Neural cell (in vitro differentiated cells): Measurements from ENCODE around the gene GPSM1. TPM values are rescaled to one million over a fixed set of nuclear protein-coding genes. Genes with fewer than 3 reads are reported as not detected.

Experiments used
- H2AFZ ChIP-seq: fragments of 200-600, 300-800 bp; sonication (generic), shearing (Covaris generic); 2 replicates; pipeline ENCODE4 v1.6.0; 2014; ENCODE audit warnings: low read depth, mild to moderate bottlenecking, antibody characterized with exemption, low read length, moderate library complexity
- H3F3A ChIP-seq: fragments of 200-600 bp; shearing (Covaris generic); 2 replicates; pipeline ENCODE4 v1.6.1; 2016; ENCODE audit warnings: mild to moderate bottlenecking, moderate library complexity, mixed read lengths, antibody characterized with exemption, low read length; ENCODE audit not compliant: insufficient read depth, poor library complexity, severe bottlenecking
- H3K27ac ChIP-seq: fragments of 200-600, 300-800 bp; sonication (generic), shearing (Covaris generic); 2 replicates; pipeline ENCODE4 v1.5.1; 2014; ENCODE audit warnings: mild to moderate bottlenecking, low read length, moderate library complexity
- H3K27me3 ChIP-seq: fragments of 300-800, 200-600 bp; sonication (generic), shearing (Covaris generic); 2 replicates; pipeline ENCODE4 v1.6.0; 2014; ENCODE audit warnings: mild to moderate bottlenecking, low read depth, low read length, moderate library complexity; ENCODE audit not compliant: insufficient read depth
- H3K36me3 ChIP-seq: fragments of 300-800, 200-600 bp; sonication (generic), shearing (Covaris generic); 2 replicates; pipeline ENCODE4 v1.5.1; 2014; ENCODE audit warnings: mild to moderate bottlenecking, antibody characterized with exemption, low read length, moderate library complexity; ENCODE audit not compliant: insufficient read depth
- H3K4me2 ChIP-seq: fragments of 300-800, 200-600 bp; sonication (generic), shearing (Covaris generic); 2 replicates; pipeline ENCODE4 v1.6.0; 2014; ENCODE audit warnings: mild to moderate bottlenecking, low read length
- H3K4me3 ChIP-seq: fragments of 300-800, 200-600 bp; sonication (generic), shearing (Covaris generic); 2 replicates; pipeline ENCODE4 v1.5.1; 2014; ENCODE audit warnings: mild to moderate bottlenecking, low read length, moderate library complexity
- H3K79me2 ChIP-seq: fragments of 200-600 bp; shearing (Covaris generic); replicated peaks from 2 replicates; pipeline ENCODE4 v1.6.0; 2014; ENCODE audit warnings: mild to moderate bottlenecking, low read length, moderate library complexity; ENCODE audit not compliant: insufficient read depth
- H3K9ac ChIP-seq: fragments of 300-800, 200-600 bp; sonication (generic), shearing (Covaris generic); 2 replicates; pipeline ENCODE4 v1.6.1; 2016; ENCODE audit warnings: mild to moderate bottlenecking, low read length, mixed read lengths
- H3K9me2 ChIP-seq: fragments of 200-600 bp; shearing (Covaris generic); 2 replicates; pipeline ENCODE4 v1.6.1; 2016; ENCODE audit warnings: mild to moderate bottlenecking, low read length, mixed read lengths; ENCODE audit not compliant: insufficient read depth
- H3K9me3 ChIP-seq: fragments of 200-600, 300-800 bp; sonication (generic), shearing (Covaris generic); 2 replicates; pipeline ENCODE4 v1.6.1; 2016; ENCODE audit warnings: mild to moderate bottlenecking, mixed run types, low read length, moderate library complexity, mixed read lengths
- H4K20me1 ChIP-seq: fragments of 200-600 bp; shearing (Covaris generic); 2 replicates; pipeline ENCODE4 v1.6.1; 2016; ENCODE audit warnings: mild to moderate bottlenecking, mixed run types; ENCODE audit not compliant: insufficient read depth
- EP300 ChIP-seq: fragments of 450-650 bp; conservative IDR thresholded peaks from 2 replicates; pipeline ENCODE4 v1.6.1; 2014; ENCODE audit warnings: antibody characterized with exemption, mild to moderate bottlenecking, moderate library complexity; ENCODE audit not compliant: poor library complexity, severe bottlenecking
- EZH2 ChIP-seq: fragments of 200-600, 300-800 bp; shearing (Covaris generic), sonication (generic); IDR thresholded peaks from 2 replicates; pipeline ENCODE4 v1.6.1; 2014; ENCODE audit warnings: antibody characterized with exemption, low read length, borderline replicate concordance, mild to moderate bottlenecking; ENCODE audit not compliant: insufficient read depth, poor library complexity, severe bottlenecking
- MXI1 ChIP-seq: fragments of 450-650 bp; conservative IDR thresholded peaks from 2 replicates; pipeline ENCODE4 v1.6.1; 2014; ENCODE audit warnings: antibody characterized with exemption, mild to moderate bottlenecking; ENCODE audit not compliant: poor library complexity, severe bottlenecking
- POLR2AphosphoS5 ChIP-seq: IDR thresholded peaks from 2 replicates; pipeline ENCODE4 v1.6.1; 2012
- RAD21 ChIP-seq: fragments of 450-650 bp; conservative IDR thresholded peaks from 2 replicates; pipeline ENCODE4 v1.6.1; 2014; ENCODE audit warnings: antibody characterized with exemption, mild to moderate bottlenecking, moderate library complexity
- SMC3 ChIP-seq: fragments of 450-650 bp; conservative IDR thresholded peaks from 2 replicates; pipeline ENCODE4 v1.6.1; 2014; ENCODE audit warnings: antibody characterized with exemption, mild to moderate bottlenecking, moderate library complexity; ENCODE audit not compliant: poor library complexity
- TAF1 ChIP-seq: IDR thresholded peaks from 2 replicates; pipeline ENCODE4 v1.6.1; 2012; ENCODE audit warnings: low read depth
- polyA plus RNA-seq: library from polyadenylated mRNA; depleted of rRNA; stranded (reverse); fragments of >200 nt; gene quantifications from 2 replicates; pipeline ENCODE4 v1.2.3, GENCODE V29; 2014
- TF ChIP-seq, protein P1 (sequence below): IDR thresholded peaks from 2 replicates; pipeline ENCODE4 v1.6.1; 2012; ENCODE audit warnings: borderline replicate concordance
- TF ChIP-seq, protein P2 (sequence below): fragments of 450-650 bp; IDR thresholded peaks from 2 replicates; pipeline ENCODE4 v1.5.1; 2014; ENCODE audit warnings: antibody characterized with exemption, mild to moderate bottlenecking, moderate library complexity; ENCODE audit not compliant: poor library complexity, severe bottlenecking

Gene GPSM1
- polyA plus RNA-seq, 1 donor from 2014 or later: 117 TPM

GRCh38 chr9:136300866-136301265 is 26.5 kb upstream of the GPSM1 start:
- no peak overlapping the region for H3K4me3 ChIP-seq
- H3K9me2 ChIP-seq: no peaks in the 10 kb centered on the region
- no peaks in the 10 kb centered on the region for H3K27me3 ChIP-seq
- H3K9ac ChIP-seq: no peak overlapping the region
- TF ChIP-seq POLR2AphosphoS5 (no peak), EZH2 (no peak), TAF1 (no peak), RAD21 (no peak), EP300 (no peak), MXI1 (no peak), SMC3 (no peak)
- TF ChIP-seq, protein P1, sequence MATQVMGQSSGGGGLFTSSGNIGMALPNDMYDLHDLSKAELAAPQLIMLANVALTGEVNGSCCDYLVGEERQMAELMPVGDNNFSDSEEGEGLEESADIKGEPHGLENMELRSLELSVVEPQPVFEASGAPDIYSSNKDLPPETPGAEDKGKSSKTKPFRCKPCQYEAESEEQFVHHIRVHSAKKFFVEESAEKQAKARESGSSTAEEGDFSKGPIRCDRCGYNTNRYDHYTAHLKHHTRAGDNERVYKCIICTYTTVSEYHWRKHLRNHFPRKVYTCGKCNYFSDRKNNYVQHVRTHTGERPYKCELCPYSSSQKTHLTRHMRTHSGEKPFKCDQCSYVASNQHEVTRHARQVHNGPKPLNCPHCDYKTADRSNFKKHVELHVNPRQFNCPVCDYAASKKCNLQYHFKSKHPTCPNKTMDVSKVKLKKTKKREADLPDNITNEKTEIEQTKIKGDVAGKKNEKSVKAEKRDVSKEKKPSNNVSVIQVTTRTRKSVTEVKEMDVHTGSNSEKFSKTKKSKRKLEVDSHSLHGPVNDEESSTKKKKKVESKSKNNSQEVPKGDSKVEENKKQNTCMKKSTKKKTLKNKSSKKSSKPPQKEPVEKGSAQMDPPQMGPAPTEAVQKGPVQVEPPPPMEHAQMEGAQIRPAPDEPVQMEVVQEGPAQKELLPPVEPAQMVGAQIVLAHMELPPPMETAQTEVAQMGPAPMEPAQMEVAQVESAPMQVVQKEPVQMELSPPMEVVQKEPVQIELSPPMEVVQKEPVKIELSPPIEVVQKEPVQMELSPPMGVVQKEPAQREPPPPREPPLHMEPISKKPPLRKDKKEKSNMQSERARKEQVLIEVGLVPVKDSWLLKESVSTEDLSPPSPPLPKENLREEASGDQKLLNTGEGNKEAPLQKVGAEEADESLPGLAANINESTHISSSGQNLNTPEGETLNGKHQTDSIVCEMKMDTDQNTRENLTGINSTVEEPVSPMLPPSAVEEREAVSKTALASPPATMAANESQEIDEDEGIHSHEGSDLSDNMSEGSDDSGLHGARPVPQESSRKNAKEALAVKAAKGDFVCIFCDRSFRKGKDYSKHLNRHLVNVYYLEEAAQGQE: no peak
- TF ChIP-seq, protein P2, sequence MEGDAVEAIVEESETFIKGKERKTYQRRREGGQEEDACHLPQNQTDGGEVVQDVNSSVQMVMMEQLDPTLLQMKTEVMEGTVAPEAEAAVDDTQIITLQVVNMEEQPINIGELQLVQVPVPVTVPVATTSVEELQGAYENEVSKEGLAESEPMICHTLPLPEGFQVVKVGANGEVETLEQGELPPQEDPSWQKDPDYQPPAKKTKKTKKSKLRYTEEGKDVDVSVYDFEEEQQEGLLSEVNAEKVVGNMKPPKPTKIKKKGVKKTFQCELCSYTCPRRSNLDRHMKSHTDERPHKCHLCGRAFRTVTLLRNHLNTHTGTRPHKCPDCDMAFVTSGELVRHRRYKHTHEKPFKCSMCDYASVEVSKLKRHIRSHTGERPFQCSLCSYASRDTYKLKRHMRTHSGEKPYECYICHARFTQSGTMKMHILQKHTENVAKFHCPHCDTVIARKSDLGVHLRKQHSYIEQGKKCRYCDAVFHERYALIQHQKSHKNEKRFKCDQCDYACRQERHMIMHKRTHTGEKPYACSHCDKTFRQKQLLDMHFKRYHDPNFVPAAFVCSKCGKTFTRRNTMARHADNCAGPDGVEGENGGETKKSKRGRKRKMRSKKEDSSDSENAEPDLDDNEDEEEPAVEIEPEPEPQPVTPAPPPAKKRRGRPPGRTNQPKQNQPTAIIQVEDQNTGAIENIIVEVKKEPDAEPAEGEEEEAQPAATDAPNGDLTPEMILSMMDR: no peak
- no peak overlapping the region for H3K4me2 ChIP-seq
- H2AFZ ChIP-seq: no peak overlapping the region
- no peaks in the 10 kb centered on the region for H3K9me3 ChIP-seq
- no peaks in the 10 kb centered on the region for H3K79me2 ChIP-seq
- no peak overlapping the region for H3K27ac ChIP-seq
- H3F3A ChIP-seq: no peaks in the 10 kb centered on the region
- no peaks in the 10 kb centered on the region for H4K20me1 ChIP-seq
- no peaks in the 10 kb centered on the region for H3K36me3 ChIP-seq

GRCh38 chr9:136302527-136302926 is 24.8 kb upstream of the GPSM1 start:
- Histone ChIP-seq H3K27me3 (no peaks in the 10 kb centered on the region), H4K20me1 (no peaks in the 10 kb centered on the region), H3K9me3 (no peaks in the 10 kb centered on the region), H3K9ac (no peak overlapping the region), H3F3A (no peaks in the 10 kb centered on the region), H3K9me2 (no peaks in the 10 kb centered on the region), H2AFZ (no peak overlapping the region), H3K36me3 (no peaks in the 10 kb centered on the region), H3K27ac (no peak overlapping the region), H3K4me2 (no peak overlapping the region), H3K79me2 (no peaks in the 10 kb centered on the region), H3K4me3 (no peak overlapping the region)
- TF ChIP-seq EZH2 (no peak), POLR2AphosphoS5 (no peak), TAF1 (no peak), SMC3 (no peak), EP300 (no peak)
- TF ChIP-seq, protein P2: no peak
- TF ChIP-seq, protein P1: no peak
